Neural cell (in vitro differentiated cells): ENCODE data around the gene GPR157. TPM values are rescaled to one million over a fixed set of nuclear protein-coding genes. Genes with fewer than 3 reads are reported as not detected.

Experiments used
- H2AFZ ChIP-seq: fragments of 200-600, 300-800 bp; sonication (generic), shearing (Covaris generic); 2 replicates; pipeline ENCODE4 v1.6.0; 2014; ENCODE audit warnings: low read depth, mild to moderate bottlenecking, antibody characterized with exemption, low read length, moderate library complexity
- H3F3A ChIP-seq: fragments of 200-600 bp; shearing (Covaris generic); 2 replicates; pipeline ENCODE4 v1.6.1; 2016; ENCODE audit warnings: mild to moderate bottlenecking, moderate library complexity, mixed read lengths, antibody characterized with exemption, low read length; ENCODE audit not compliant: insufficient read depth, poor library complexity, severe bottlenecking
- H3K27ac ChIP-seq: fragments of 200-600, 300-800 bp; sonication (generic), shearing (Covaris generic); 2 replicates; pipeline ENCODE4 v1.5.1; 2014; ENCODE audit warnings: mild to moderate bottlenecking, low read length, moderate library complexity
- H3K27me3 ChIP-seq: fragments of 300-800, 200-600 bp; sonication (generic), shearing (Covaris generic); 2 replicates; pipeline ENCODE4 v1.6.0; 2014; ENCODE audit warnings: mild to moderate bottlenecking, low read depth, low read length, moderate library complexity; ENCODE audit not compliant: insufficient read depth
- H3K36me3 ChIP-seq: fragments of 300-800, 200-600 bp; sonication (generic), shearing (Covaris generic); 2 replicates; pipeline ENCODE4 v1.5.1; 2014; ENCODE audit warnings: mild to moderate bottlenecking, antibody characterized with exemption, low read length, moderate library complexity; ENCODE audit not compliant: insufficient read depth
- H3K4me2 ChIP-seq: fragments of 300-800, 200-600 bp; sonication (generic), shearing (Covaris generic); 2 replicates; pipeline ENCODE4 v1.6.0; 2014; ENCODE audit warnings: mild to moderate bottlenecking, low read length
- H3K4me3 ChIP-seq: fragments of 300-800, 200-600 bp; sonication (generic), shearing (Covaris generic); 2 replicates; pipeline ENCODE4 v1.5.1; 2014; ENCODE audit warnings: mild to moderate bottlenecking, low read length, moderate library complexity
- H3K79me2 ChIP-seq: fragments of 200-600 bp; shearing (Covaris generic); replicated peaks from 2 replicates; pipeline ENCODE4 v1.6.0; 2014; ENCODE audit warnings: mild to moderate bottlenecking, low read length, moderate library complexity; ENCODE audit not compliant: insufficient read depth
- H3K9ac ChIP-seq: fragments of 300-800, 200-600 bp; sonication (generic), shearing (Covaris generic); 2 replicates; pipeline ENCODE4 v1.6.1; 2016; ENCODE audit warnings: mild to moderate bottlenecking, low read length, mixed read lengths
- H3K9me2 ChIP-seq: fragments of 200-600 bp; shearing (Covaris generic); 2 replicates; pipeline ENCODE4 v1.6.1; 2016; ENCODE audit warnings: mild to moderate bottlenecking, low read length, mixed read lengths; ENCODE audit not compliant: insufficient read depth
- H3K9me3 ChIP-seq: fragments of 200-600, 300-800 bp; sonication (generic), shearing (Covaris generic); 2 replicates; pipeline ENCODE4 v1.6.1; 2016; ENCODE audit warnings: mild to moderate bottlenecking, mixed run types, low read length, moderate library complexity, mixed read lengths
- H4K20me1 ChIP-seq: fragments of 200-600 bp; shearing (Covaris generic); 2 replicates; pipeline ENCODE4 v1.6.1; 2016; ENCODE audit warnings: mild to moderate bottlenecking, mixed run types; ENCODE audit not compliant: insufficient read depth
- EP300 ChIP-seq: fragments of 450-650 bp; conservative IDR thresholded peaks from 2 replicates; pipeline ENCODE4 v1.6.1; 2014; ENCODE audit warnings: antibody characterized with exemption, mild to moderate bottlenecking, moderate library complexity; ENCODE audit not compliant: poor library complexity, severe bottlenecking
- EZH2 ChIP-seq: fragments of 200-600, 300-800 bp; shearing (Covaris generic), sonication (generic); IDR thresholded peaks from 2 replicates; pipeline ENCODE4 v1.6.1; 2014; ENCODE audit warnings: antibody characterized with exemption, low read length, borderline replicate concordance, mild to moderate bottlenecking; ENCODE audit not compliant: insufficient read depth, poor library complexity, severe bottlenecking
- MXI1 ChIP-seq: fragments of 450-650 bp; conservative IDR thresholded peaks from 2 replicates; pipeline ENCODE4 v1.6.1; 2014; ENCODE audit warnings: antibody characterized with exemption, mild to moderate bottlenecking; ENCODE audit not compliant: poor library complexity, severe bottlenecking
- POLR2AphosphoS5 ChIP-seq: IDR thresholded peaks from 2 replicates; pipeline ENCODE4 v1.6.1; 2012
- RAD21 ChIP-seq: fragments of 450-650 bp; conservative IDR thresholded peaks from 2 replicates; pipeline ENCODE4 v1.6.1; 2014; ENCODE audit warnings: antibody characterized with exemption, mild to moderate bottlenecking, moderate library complexity
- SMC3 ChIP-seq: fragments of 450-650 bp; conservative IDR thresholded peaks from 2 replicates; pipeline ENCODE4 v1.6.1; 2014; ENCODE audit warnings: antibody characterized with exemption, mild to moderate bottlenecking, moderate library complexity; ENCODE audit not compliant: poor library complexity
- TAF1 ChIP-seq: IDR thresholded peaks from 2 replicates; pipeline ENCODE4 v1.6.1; 2012; ENCODE audit warnings: low read depth
- polyA plus RNA-seq: library from polyadenylated mRNA; depleted of rRNA; stranded (reverse); fragments of >200 nt; gene quantifications from 2 replicates; pipeline ENCODE4 v1.2.3, GENCODE V29; 2014
- TF ChIP-seq, protein P1 (sequence below): fragments of 450-650 bp; IDR thresholded peaks from 2 replicates; pipeline ENCODE4 v1.5.1; 2014; ENCODE audit warnings: antibody characterized with exemption, mild to moderate bottlenecking, moderate library complexity; ENCODE audit not compliant: poor library complexity, severe bottlenecking
- TF ChIP-seq, protein P2 (sequence below): IDR thresholded peaks from 2 replicates; pipeline ENCODE4 v1.6.1; 2012; ENCODE audit warnings: borderline replicate concordance

The GPR157 gene
- polyA plus RNA-seq, 1 donor from 2014 or later, result not detected

DNA sequence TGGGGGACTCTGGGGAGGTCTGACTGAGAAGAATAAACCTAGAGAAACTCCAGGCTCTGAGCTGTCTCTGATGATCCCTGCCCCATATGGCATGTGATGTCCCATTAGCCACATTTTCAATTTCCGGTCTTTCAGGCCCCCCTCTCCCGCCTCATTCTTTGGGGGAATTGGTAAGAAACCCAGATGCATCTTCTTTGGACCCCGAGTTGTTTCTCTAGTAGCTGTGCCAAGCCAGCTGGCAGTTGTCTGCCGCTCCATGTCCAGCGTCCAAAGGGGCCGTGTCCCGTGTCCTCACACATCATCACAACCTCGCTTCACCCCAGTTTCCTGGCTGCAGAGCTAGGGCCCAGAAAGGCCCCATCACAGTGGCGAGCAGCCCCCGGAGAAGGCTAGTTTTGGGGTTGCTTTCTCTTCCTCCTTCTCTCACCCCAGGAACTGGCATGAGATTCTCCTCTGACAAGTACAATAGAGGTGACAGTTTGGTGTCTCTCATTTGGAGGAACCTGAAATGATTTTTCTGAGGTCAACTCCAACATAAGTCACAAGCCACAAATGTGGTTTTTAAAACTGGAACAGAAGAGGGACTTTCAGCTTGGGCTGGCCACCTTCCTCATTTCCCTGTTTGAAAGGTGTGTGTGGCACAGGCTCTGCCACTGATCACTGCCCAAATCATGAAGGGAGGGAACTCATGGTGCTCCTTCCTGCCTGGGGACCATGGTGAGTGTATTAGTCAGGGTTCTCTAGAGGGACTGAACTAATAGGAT is 6.4 kb upstream of the GPR157 start:
- no peak for TF ChIP-seq TAF1
- no peak for TF ChIP-seq POLR2AphosphoS5
- TF ChIP-seq SMC3, result no peak
- TF ChIP-seq, protein P1, sequence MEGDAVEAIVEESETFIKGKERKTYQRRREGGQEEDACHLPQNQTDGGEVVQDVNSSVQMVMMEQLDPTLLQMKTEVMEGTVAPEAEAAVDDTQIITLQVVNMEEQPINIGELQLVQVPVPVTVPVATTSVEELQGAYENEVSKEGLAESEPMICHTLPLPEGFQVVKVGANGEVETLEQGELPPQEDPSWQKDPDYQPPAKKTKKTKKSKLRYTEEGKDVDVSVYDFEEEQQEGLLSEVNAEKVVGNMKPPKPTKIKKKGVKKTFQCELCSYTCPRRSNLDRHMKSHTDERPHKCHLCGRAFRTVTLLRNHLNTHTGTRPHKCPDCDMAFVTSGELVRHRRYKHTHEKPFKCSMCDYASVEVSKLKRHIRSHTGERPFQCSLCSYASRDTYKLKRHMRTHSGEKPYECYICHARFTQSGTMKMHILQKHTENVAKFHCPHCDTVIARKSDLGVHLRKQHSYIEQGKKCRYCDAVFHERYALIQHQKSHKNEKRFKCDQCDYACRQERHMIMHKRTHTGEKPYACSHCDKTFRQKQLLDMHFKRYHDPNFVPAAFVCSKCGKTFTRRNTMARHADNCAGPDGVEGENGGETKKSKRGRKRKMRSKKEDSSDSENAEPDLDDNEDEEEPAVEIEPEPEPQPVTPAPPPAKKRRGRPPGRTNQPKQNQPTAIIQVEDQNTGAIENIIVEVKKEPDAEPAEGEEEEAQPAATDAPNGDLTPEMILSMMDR, result no peak
- TF ChIP-seq RAD21, result no peak
- no peak for TF ChIP-seq MXI1
- TF ChIP-seq, protein P2, sequence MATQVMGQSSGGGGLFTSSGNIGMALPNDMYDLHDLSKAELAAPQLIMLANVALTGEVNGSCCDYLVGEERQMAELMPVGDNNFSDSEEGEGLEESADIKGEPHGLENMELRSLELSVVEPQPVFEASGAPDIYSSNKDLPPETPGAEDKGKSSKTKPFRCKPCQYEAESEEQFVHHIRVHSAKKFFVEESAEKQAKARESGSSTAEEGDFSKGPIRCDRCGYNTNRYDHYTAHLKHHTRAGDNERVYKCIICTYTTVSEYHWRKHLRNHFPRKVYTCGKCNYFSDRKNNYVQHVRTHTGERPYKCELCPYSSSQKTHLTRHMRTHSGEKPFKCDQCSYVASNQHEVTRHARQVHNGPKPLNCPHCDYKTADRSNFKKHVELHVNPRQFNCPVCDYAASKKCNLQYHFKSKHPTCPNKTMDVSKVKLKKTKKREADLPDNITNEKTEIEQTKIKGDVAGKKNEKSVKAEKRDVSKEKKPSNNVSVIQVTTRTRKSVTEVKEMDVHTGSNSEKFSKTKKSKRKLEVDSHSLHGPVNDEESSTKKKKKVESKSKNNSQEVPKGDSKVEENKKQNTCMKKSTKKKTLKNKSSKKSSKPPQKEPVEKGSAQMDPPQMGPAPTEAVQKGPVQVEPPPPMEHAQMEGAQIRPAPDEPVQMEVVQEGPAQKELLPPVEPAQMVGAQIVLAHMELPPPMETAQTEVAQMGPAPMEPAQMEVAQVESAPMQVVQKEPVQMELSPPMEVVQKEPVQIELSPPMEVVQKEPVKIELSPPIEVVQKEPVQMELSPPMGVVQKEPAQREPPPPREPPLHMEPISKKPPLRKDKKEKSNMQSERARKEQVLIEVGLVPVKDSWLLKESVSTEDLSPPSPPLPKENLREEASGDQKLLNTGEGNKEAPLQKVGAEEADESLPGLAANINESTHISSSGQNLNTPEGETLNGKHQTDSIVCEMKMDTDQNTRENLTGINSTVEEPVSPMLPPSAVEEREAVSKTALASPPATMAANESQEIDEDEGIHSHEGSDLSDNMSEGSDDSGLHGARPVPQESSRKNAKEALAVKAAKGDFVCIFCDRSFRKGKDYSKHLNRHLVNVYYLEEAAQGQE, result no peak
- no peak for TF ChIP-seq EZH2
- H3K79me2 ChIP-seq, result no peaks in the 10 kb centered on the region
- no peak overlapping the region for H3K4me2 ChIP-seq
- no peaks in the 10 kb centered on the region for H3F3A ChIP-seq
- no peaks in the 10 kb centered on the region for H3K9me2 ChIP-seq
- no peak overlapping the region for H3K4me3 ChIP-seq
- no peak overlapping the region for H3K9ac ChIP-seq
- H3K36me3 ChIP-seq, result no peaks in the 10 kb centered on the region
- no peaks in the 10 kb centered on the region for H3K9me3 ChIP-seq
- no peaks in the 10 kb centered on the region for H3K27me3 ChIP-seq
- no peaks in the 10 kb centered on the region for H4K20me1 ChIP-seq
- H2AFZ ChIP-seq, result no peak overlapping the region
- H3K27ac ChIP-seq, result no peak overlapping the region

DNA sequence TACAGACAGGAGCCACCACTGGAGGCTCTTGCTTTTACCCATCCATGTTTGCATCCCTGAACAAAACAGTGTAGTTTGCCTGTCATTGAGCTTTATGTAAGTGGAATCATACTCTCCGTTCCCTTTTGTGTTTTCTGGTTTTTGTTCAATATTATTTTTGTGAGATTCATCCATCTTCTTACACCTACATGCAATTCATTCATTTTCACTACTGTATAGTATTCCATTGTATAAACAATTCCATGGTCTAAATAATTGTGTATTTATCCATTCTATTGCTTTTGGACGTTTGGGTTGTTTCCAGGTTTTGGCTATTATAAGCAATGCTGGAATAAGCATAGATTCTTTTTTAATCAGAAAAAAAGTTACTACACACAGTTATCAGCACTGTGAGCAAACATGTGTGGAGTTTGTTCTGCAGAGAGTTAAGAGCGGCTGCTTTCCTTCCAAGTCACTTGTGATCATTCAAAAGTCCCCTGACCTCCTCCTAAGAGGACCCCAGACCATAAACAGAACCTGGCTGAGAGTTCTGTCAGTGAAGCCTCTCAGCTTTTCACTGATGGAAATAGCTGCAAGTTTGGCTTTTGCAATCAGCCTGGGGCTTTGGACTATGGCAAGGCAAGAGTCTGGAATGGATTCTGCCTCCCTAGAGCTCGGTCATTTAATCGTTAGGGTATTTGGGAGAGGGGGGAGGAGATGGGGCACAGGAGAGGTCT is 5.1 kb upstream of the GPR157 start:
- TF ChIP-seq TAF1 (no peak), RAD21 (no peak), POLR2AphosphoS5 (no peak), EZH2 (no peak), MXI1 (no peak), SMC3 (no peak), EP300 (no peak)
- TF ChIP-seq, protein P2, result no peak
- TF ChIP-seq, protein P1, result no peak
- H3F3A ChIP-seq, result no peaks in the 10 kb centered on the region
- H3K9me2 ChIP-seq, result no peaks in the 10 kb centered on the region
- no peak overlapping the region for H3K27ac ChIP-seq
- H3K36me3 ChIP-seq, result no peaks in the 10 kb centered on the region
- H3K4me3 ChIP-seq, result no peak overlapping the region
- no peak overlapping the region for H2AFZ ChIP-seq
- no peak overlapping the region for H3K9ac ChIP-seq
- H3K79me2 ChIP-seq, result no peaks in the 10 kb centered on the region
- H3K9me3 ChIP-seq, result no peaks in the 10 kb centered on the region
- H4K20me1 ChIP-seq, result no peaks in the 10 kb centered on the region
- peaks cover 3% of the 10 kb centered on the region for H3K27me3 ChIP-seq
- H3K4me2 ChIP-seq, result no peak overlapping the region
